Stimulated activated CD4-positive, alpha-beta T cell treated with anti-CD3 and anti-CD28 coated beads, TNF-alpha, amount 100 ng/mL, for 24 hours (primary cell): ENCODE results near the gene AGAP1.

Source experiments
- DNase-seq, 3 experiments: peaks; one replicate each; pipeline ENCODE4 v3.0.0-alpha.2; 2020; ENCODE audit warnings: low read depth in 3 of 3

Gene AGAP1

DNA sequence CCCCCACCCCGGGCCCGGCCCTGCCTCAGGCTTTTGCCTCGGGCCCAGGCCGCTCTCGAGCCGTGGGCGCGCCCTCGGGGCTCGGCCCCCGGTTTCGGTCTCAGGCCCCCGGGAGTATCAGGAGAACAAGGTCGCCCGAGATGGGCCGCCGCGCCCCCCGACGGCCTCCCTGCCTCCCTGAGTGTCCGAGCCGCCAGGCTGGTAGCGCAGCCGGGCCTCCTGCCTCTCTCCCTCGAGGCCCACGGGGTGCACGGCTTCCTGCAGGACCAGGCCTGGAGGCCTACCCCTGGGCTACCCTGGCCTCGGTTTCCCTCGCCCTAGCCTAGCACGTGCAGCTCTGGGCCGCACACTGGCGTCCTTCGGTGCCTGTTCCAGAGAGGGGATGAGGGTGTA is 665.9 kb downstream of the AGAP1 start:
- no peak for DNase-seq

DNA sequence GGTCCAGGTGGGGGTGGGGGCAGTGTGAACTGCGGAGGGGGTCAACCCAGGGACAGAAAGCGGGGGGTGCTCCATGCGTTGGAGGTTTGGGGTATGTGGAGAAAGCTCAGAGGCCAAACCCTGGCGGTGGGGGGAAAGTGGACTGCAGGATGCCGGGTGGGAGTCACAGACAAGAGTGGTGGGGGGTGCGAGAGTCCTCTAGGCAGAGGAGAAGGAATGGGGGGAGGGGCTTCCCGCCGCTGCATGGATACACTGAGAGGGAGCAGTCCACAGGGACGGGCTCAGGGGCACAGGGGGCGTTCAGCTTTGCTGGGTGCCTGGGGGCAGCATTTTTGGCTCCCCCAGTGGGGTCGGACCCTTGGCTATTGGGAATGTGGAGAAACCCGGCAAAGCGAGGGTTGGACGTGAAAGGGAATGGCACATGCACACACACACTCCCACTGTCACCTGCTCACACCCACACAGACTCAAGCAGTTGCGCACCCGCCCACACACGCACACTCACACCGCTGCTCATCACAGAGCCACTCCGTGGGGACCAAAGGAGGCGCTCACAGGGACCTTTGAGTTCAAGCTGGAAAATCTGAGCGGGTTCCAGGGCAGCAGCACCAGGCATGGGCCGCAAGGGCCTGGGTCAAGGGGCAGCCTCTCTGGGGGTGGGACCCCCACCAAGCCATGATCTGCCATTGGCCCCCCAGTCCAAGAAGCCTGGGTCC is 666.7 kb downstream of the AGAP1 start:
- no peak for DNase-seq

DNA sequence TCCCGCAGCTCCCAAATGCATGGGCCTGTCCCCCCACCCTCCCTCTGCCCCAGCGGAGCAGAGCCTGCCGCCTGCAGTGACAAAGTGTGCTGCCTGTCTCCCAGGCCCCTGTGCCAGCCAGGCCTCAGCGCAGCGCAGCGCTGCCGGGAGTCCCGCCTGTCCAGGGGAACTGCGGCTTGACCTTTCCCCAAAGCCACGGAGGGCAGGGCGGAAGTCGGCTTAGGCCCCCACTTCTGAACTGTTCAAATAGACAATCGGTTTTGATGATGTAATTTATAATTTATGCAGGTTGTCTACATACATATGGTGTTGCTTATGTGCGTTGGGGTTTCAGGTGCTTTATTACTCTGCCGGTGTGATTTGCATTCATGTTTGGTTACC is 667.2 kb downstream of the AGAP1 start:
- DNase-seq: no peak

DNA sequence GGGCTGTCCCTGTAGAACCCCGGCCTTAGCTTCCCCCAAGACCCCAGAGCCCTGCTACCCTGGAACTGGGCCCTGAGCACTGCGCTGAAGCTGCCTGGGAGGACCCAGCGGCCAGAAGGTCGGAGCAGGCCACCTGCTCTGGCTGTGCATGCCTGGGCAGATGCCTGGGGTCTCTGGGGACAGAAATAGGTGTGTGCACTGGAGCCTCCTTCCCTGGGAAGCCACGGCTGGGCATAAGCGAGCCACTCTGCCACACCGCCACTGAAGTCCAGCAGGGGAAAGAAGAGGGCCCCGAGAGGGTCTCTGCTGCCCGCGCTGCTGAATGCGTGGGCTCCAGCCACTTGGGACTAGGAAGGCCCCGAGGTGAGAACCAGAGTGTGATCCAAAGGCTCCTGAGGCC is 667.7 kb downstream of the AGAP1 start:
- DNase-seq: no peak

DNA sequence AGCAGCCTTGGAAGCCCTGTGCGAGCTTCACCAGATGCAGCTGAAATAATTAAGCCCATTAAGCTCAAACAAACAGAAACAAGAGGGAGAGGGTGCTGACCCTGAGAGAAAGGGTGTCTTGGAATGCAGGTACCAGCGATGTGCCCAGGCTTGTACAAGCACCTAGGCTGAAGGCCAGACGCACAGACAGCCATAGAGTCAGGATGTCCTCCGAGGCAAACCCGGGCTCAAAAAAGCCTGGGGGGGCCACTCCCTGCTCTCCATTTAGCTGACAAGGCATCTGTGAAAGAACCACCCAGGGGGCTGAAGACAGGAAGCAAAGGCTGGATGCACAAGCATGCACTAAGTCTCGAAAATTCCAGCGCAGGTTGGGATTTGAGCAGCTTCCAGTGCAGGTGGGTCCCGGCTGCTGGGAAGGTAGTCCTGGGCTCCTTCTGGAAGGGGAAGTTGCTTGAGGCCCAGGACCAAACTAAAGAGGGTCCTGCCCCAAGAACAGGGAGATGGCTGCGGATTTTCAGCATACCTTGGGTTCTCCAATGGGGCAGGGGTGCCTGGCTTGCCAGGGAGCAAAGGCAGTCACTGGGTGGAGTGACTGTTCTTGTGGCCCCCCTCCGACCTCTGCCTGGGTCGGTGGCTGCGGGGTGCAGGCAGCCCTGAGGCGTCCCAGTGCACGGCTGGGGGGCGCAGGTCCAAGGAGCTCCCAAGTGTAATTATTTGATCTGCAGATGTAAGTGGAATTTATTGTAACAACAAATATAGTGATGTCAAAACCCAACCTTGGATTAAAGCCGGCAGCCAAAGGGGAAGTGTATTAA is 668.4 kb downstream of the AGAP1 start:
- no peak for DNase-seq

DNA sequence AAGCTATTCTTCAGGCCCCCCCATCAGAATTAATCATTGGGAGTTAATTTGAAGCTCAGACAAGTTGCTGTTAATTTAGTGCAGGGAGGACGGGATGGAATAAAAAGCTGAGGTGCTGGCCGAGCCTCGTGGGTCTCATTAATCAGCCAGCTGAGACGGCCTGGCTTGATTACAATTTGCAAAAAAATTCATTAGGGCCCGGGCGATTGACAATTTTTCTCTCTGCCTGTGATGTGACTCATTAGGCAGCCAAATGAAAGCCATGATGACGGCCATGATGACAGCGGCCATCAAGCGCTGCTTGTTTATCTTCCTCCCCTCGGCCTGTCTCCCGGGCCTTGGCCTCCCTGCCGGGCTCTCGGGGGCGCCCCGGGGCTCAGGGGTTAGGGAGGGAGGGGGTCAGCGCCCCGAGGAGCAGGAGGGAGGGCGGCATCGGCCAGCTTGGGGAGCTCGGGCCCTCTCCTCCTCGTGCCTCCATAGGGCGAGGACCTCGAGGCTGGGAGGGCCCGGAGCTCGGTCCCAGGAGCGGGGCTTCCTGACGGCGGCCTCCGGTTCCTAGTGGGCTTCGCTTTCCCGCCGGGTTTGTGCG is 669.1 kb downstream of the AGAP1 start:
- DNase-seq: no peak

DNA sequence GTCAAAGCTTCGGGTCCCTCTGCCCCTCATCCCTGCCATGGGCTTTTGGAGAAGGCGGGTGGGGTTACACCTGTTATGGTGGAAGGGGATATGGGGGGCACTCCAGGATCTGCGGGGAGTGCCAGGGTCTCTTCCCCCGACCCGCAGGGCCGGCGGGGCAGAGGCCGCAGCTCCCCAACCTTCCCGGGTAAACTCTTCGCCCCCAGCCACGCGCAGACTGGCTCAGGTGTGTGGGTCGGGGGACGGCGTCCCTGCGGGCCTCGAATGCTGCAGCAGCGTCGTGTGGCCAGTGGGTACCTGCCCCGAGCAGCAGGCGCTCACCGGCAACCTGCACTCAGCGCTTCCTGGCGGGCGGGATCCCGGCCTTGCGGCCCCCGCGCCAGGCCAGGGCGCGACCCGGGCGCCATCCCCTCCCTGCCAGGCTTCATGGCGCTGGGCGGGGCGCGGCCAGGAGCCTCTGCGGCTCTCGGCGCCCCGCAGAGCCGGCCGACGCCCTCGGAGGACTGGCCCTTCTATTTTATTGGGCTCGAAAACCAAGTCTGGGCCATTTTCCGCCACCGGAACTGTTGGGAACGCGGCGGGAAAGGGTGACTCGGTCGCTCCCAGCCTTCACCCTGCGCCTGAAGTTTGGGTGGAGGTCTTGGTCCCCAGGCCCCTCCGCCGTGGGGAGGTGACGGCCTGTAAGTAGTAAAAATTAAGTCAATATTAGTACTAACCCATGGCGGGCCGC is 669.8 kb downstream of the AGAP1 start:
- DNase-seq: no peak

DNA sequence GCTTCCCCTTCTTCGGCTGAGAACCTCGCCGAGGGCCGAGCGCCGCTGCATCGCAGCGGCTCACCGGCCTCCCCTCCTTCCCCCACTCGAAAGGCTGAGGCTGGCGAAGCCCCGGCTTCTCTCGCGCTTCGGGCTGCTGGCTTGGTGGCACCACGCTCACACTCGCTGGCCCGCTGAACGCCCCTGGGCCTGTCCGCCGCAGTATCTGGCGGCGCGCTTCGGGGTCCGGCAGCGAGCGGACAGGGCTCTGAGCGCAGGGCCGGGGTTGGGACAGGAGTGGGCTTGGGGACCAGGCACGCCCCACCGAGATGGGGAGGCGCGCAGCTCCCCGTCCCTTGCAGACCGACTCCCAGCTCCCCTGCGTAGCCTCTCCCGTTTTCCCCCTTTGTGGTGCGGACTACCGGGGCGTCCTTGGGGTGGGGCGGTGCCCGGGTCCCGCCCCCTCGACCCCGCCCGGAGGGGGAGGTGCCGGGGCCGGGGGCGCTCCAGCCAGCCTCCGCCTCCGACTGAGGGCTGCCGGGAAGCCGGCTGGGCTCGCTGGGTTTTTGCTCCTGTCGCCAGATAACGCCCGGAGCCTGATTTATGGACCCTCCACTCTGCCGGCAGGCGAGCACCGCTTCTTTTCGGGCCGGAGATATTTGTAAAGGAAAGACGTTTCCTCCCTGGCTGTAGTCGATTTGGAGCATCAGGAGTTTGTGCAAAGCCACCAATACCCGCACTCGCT is 670.5 kb downstream of the AGAP1 start:
- no peak for DNase-seq

DNA sequence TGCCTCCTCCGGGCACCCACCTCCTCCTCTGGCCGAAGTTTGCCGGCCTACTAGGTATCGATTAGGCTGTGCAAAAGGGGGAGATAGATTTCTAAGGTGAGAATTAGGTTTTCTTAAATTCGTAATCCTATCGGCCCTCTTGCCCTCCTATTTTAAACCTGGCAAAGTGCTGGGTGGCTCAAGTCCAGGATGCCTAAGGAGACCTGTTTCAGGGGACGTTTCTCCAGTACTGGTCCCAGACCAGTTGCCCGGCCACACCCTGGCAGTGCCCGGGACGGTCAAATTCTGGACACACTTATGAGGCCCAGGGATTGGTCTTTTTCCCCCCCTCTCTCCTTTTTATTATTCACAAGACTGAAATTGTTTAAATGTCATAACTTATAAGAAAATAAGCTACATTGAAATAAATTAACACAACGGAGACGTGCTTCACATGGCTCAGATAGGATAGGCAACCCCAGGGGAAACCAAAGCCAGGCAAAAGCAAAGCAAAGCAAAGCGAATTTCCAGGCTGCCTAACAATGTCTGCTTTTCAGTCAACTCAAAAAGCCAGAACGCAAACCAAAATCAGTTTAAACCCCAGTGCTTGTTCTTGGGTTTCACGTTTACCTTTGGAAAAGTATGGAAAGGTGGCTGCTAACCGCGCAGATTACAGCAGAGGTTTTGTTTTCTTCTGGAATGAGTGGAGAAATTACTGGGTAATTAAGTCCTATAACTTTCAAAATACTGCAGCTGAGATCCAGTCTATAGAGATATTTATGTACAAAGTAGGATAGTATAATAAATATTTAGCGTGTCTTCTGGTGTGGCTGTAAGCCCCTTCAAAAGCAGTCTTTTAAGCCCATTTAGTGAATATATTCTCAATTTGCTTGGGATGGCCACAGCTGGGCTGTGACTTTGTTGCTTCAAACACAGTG is 671.3 kb downstream of the AGAP1 start:
- DNase-seq: no peak

DNA sequence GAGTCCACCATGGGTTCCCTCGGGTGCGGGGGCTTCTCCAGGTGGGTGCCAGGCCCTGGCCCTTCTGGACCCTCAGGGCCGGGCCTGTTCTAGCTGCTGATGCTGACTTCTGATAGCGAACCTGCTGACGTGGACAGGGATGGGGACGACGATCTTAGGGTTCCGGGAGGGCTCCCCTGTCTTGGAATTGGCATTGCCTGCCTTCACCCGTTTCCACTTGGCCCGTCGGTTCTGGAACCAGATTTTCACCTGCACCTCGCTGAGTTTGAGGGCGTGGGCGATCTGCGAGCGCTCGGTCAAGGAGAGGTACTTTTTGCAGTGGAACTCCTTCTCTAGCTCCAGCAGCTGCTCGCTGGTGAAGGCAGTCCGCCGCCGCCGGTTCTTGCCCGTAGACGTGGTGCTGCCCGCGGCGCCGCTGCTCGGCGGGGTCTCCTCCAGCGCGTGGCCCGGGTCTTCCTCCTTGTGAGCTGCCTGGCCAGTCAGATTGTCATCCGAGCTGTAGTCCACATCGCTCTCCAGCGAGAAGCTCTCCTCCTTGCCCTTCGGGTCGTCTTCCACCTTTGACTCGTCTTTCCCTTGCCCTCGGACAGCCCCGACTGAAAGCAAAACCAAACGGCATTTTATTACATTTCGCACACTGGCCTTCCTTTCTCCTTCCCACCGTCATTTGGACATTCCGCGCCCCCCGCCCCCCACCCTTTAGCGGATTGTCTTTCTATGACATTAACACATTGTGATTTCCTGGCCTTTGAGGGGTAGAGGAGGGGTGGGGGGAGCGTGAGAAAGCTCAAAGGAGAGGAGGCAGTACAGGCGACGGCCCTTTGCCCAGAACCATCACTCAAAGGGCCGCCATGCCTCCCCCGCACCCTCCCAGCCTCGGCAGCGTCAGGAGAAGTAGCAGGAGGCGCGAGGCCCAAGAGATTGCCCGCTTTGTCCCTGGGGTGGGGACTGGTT is 672.3 kb downstream of the AGAP1 start:
- no peak for DNase-seq

DNA sequence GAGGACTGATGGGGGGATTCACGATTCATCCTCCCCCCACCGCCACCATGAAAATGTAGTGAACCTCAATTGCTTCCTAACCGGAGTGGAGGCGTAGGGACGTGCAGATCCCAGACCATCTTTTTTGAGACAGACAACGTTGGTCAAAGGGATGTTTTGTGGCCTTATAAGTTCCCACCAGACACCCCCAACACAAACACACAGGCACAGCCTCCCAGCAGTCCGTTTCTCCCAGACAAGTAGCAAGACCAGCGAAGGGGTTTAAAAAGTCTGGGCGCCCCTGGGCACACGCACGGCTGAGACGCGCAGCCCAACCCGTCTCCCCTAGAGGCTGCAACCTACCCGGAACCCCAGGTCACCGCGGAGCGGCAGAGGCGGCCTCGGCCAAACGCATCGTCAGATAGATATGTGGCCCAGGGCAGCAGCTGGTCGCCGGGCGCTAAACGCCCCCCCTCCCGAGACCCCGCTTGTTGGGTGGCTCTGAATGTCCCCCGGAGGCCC is 673.0 kb downstream of the AGAP1 start:
- DNase-seq: no peak

DNA sequence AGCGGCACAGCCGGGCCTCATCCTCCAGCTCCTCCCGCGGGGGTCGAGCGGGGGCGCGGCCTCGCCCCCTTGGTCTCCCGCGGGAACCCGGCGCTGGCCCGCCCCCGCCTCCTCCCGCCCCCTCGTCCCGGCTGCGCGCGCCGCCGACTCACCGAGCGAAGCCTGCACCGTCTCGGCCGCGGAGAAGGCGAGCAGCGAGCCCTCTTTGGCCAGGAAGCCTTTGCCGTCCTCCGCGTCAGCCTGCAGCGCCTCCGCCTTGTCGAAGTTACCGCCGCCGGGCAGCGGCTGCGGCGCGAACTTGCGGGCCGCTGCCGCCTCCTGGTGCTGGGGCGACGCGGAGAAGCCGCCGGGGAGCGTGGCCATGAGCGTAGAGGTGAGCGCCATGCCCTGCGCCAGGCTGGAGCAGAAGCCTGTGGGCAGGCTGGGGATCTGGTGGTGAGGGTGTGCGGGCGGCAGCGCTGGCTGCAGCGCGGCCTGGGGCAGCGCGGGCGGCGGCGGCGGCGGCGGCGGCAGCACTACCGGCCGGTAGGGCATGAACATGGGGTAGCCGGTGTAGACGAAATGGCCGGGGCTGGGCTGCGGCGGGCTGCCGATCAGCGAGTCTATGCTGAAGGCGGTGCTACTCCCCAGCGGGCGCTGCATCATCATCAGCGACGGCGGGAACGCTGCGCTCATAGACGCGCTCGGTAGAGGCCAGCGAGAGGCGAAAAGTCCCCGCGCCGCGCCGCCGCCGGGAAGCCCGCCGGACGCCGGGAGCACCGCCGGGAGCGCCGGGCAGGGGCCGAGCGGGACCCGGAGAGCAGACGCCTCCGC is 673.7 kb downstream of the AGAP1 start:
- DNase-seq: no peak

DNA sequence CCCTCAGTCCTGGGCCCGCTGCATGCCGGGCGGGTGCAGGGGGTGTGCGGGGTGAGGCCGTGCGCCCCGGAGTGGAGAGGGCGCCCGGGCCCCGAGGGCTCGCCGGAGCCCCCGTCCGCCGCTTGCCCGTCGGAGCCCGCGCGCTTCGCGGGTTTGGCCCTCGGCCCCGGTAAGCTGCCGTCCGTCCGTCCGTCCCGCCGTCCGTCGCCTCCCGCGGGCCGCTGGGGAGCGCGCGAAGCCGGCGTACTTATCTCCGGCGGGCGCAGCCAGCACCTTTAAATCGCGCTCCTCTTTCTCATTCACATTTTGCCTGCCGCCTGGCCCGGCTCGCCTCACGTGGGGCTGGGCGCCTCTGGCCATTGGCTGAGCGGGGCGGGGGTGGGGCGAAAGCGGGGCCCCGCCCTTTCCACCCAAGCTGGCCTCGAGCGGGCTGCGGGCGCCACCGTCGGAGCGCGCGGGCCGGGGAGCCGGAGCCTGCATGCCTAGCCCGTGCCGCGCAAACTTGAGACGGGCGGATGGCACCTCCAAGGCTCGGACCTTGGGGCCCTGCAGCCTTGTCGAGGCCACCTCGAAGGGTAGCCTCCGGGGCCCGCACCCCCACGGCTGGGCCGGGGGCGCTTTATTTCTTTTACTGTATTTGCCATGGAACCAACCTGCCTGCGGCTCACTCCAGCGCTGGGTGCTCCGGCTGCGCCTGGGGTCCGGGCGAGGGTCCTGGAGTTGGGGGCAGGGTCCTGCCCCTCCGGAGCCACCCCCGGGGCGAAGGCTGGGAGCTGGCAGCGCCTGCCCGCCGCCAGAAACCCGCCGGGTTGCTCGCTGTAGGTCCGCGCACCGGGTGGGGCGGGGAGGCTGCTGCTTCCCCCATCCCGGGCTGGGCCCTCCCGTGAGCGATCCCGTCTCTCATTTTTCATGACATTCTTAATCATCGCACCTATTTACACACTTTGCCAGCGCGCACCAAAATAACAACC is 674.6 kb downstream of the AGAP1 start, which contains the start of gene GBX2:
GBX2 (minus strand) TSS at position 277 of the 971 bp plus-strand sequence. CDS start 415 bp downstream, outside the sequence.
- DNase-seq: no peak

DNA sequence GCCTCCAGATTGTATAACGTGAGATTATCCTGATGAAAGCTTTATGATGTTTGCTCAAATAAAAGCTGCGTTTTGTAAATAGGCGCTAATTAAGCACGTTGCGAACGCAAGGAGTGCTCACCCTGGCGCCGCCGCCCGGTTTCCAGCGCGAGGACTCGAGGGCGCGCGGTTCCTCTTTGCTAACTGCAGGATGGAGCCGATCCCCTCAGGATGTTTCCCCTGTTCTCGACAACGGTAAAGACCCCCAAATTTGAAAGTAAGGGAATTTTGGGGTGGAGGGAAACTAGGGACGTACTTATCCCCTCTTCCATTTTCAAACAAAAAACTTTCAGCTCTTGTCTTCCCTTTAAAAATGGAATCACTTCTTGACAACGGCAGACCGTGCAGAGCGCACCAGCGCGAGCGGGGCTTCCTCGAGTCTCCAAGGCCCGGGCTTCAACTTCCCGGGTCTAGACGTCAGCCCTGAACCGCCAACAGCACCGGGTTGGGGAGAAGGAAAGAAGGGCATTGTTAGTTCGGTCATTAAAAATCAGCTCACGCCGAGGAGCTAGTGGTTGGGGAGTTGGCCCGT is 675.4 kb downstream of the AGAP1 start:
- DNase-seq: no peak

DNA sequence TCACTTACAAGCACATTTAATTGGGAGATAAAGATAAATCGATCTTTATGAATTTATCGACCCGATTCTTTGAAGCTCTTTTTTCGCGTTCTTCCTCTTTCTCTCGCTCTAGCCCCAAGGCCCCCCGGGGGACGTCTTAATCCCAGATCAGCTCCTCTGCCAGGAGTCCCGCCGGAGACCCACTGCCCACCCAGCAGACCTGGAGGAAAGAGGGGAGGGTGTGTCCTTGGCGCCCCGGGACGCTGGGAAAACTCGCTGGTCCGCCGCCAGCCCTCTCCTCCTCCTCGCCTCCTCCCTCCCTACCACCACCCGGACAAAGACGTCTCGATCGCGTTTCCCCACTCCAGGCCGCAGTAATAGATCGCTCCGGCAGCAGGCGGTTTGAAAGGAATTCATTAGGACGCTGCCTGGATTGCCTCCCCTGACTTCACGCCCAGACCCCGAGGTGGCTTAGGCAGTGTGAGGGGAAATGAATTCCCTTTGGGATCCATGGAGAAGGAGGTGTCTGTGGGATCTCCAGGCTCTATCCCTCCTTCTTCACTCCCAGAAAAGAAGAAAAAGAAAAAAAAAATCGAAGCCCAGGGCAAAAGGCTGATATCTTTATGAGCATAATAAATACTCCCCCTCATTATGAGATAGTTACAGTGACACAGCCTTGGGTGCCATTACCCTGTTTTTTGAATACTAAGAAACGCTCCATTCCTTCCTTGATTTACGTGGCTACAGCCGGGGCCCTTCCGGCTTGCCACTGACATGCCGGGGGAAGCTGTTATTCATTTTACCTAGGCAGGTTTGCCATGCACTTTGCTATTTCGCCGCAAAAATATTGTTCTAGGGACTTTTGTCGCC is 676.1 kb downstream of the AGAP1 start:
- no peak for DNase-seq
